ENCODE results near the gene RIMS4.

GRCh38 chr20:44709380-44709779, 101.0 kb downstream of the RIMS4 start:
- no peak for TF ChIP-seq NR2F1 (conservative IDR thresholded peaks at IDR 0.05)
- TF ChIP-seq USF2 (IDR thresholded peaks at IDR 0.05; ENCODE audit: borderline replicate concordance, low read depth, low read length), result no peak
